HCT116 (cell line): ENCODE measurements around the gene ARHGAP33. TPM values are rescaled to one million over a fixed set of nuclear protein-coding genes. Genes with fewer than 3 reads are reported as not detected.
A peak's percentile ranks its signal among the peaks of the same experiment; 100 is the strongest.

Experiments used
- ATAC-seq: fragments of 200-7000 bp; cut with Tn5 transposase; 2 replicates; pipeline ENCODE4 v1.9.1; 2020; ENCODE audit warnings: mild to moderate bottlenecking, moderate library complexity
- BruUV-seq: library from RNA; stranded (reverse); fragments of 400-500 nt; replicated peaks from 2 replicates; lab custom pipeline; 2021; lab: Mats Ljungman, UMichigan
- CTCF ChIA-PET: fragments of 300-600 bp; sonication (Branson Sonifier 250); formaldehyde crosslinking; loops from one replicate; lab custom pipeline; 2021; ENCODE audit warnings: antibody characterized with exemption; lab: Charles Lee
- POLR2A ChIA-PET: fragments of 300-600, 350-600 bp; sonication (Branson Sonifier 250); formaldehyde crosslinking; loops from one replicate; lab custom pipeline; 2021; ENCODE audit warnings: antibody characterized with exemption; lab: Charles Lee
- RAD21 ChIA-PET, 2 experiments: fragments of 300-600 bp; sonication (Branson Sonifier 250); formaldehyde crosslinking; loops; one replicate each; lab custom pipeline; 2023; ENCODE audit warnings: low total read pairs in 2 of 2; ENCODE audit not compliant: uncharacterized antibody in 2 of 2, unreplicated experiment in 2 of 2, low non-redundant PET in 1 of 2; lab: Charles Lee
- DNase-seq: peaks from one replicate; pipeline ENCODE4 v3.0.0-alpha.2; 2010; ENCODE audit warnings: low read depth, low spot score
- H2AFZ ChIP-seq: fragments of 200-600 bp; shearing (Covaris generic), sonication (generic); 2 replicates; pipeline ENCODE4 v1.6.1; 2017; ENCODE audit warnings: low read depth, mixed run types, mixed read lengths, antibody characterized with exemption, low read length; ENCODE audit not compliant: poor library complexity, severe bottlenecking
- H3K27ac ChIP-seq: 2 replicates; pipeline ENCODE4 v1.5.1; 2012; ENCODE audit warnings: low read depth, low read length
- H3K27me3 ChIP-seq: fragments of 200-600 bp; sonication (generic); 2 replicates; pipeline ENCODE4 v1.6.1; 2016; ENCODE audit warnings: mixed run types, low read length, mixed read lengths; ENCODE audit not compliant: insufficient read depth
- H3K36me3 ChIP-seq, 2 experiments: fragments of 200-500 bp in 1 of 2; fragments of 200-600 bp in 1 of 2; sonication (Bioruptor generic) in 1 of 2; sonication (generic) in 1 of 2; 2 replicates each; pipeline versions ENCODE4 v1.5.1 to v1.6.1; 2014 to 2016; ENCODE audit warnings: low read length in 2 of 2, inconsistent platforms in 1 of 2, mixed read lengths in 1 of 2, mixed run types in 1 of 2; ENCODE audit not compliant: insufficient read depth in 2 of 2, control insufficient read depth in 1 of 2
- H3K4me1 ChIP-seq, 2 experiments: fragments of 200-600 bp in 1 of 2; sonication (generic) in 1 of 2; 2 replicates each; pipeline versions ENCODE4 v1.5.1 to v1.6.1; 2012 to 2017; ENCODE audit warnings: low read length in 2 of 2, inconsistent platforms in 1 of 2, mild to moderate bottlenecking in 1 of 2, mixed read lengths in 1 of 2, mixed run types in 1 of 2, moderate library complexity in 1 of 2; ENCODE audit not compliant: insufficient read depth in 2 of 2, control insufficient read depth in 1 of 2
- H3K4me2 ChIP-seq: fragments of 200-600 bp; sonication (generic); 2 replicates; pipeline ENCODE4 v1.6.1; 2017; ENCODE audit warnings: mixed run types, low read length, mixed read lengths
- H3K4me3 ChIP-seq, 2 experiments: fragments of 200-600 bp in 1 of 2; sonication (generic) in 1 of 2; replicated peaks in 1 of 2; 2 replicates each; pipeline ENCODE4 v1.5.1; 2011 to 2016; ENCODE audit warnings: low read length in 2 of 2, control low read depth in 1 of 2, low read depth in 1 of 2, mild to moderate bottlenecking in 1 of 2, mixed read lengths in 1 of 2, mixed run types in 1 of 2
- H3K79me2 ChIP-seq: fragments of 200-600 bp; sonication (generic); 2 replicates; pipeline ENCODE4 v1.6.1; 2017; ENCODE audit warnings: mild to moderate bottlenecking, mixed run types, low read length, moderate library complexity, mixed read lengths; ENCODE audit not compliant: insufficient read depth
- H3K9ac ChIP-seq: fragments of 200-600 bp; sonication (generic); 2 replicates; pipeline ENCODE4 v1.6.1; 2016; ENCODE audit warnings: low read length, mixed read lengths
- H3K9me2 ChIP-seq: fragments of 200-600 bp; sonication (generic), shearing (Covaris generic); 2 replicates; pipeline ENCODE4 v1.6.1; 2017; ENCODE audit warnings: mixed run types, mild to moderate bottlenecking, moderate library complexity; ENCODE audit not compliant: insufficient read depth
- H3K9me3 ChIP-seq, 2 experiments: fragments of 200-500 bp in 1 of 2; fragments of 200-600 bp in 1 of 2; sonication (Bioruptor generic) in 1 of 2; sonication (generic) in 1 of 2; 2 replicates each; pipeline ENCODE4 v1.6.1; 2014 to 2017; ENCODE audit warnings: low read length in 2 of 2, mixed read lengths in 2 of 2, inconsistent platforms in 1 of 2, low read depth in 1 of 2, mild to moderate bottlenecking in 1 of 2, mixed run types in 1 of 2, moderate library complexity in 1 of 2; ENCODE audit not compliant: control insufficient read depth in 1 of 2, insufficient read depth in 1 of 2
- H4K20me1 ChIP-seq: fragments of 200-600 bp; sonication (generic), shearing (Covaris generic); 2 replicates; pipeline ENCODE4 v1.6.1; 2017; ENCODE audit warnings: mixed run types, mild to moderate bottlenecking, moderate library complexity; ENCODE audit not compliant: insufficient read depth
- CEBPB ChIP-seq: IDR thresholded peaks from 2 replicates; pipeline ENCODE4 v1.6.1; 2012; ENCODE audit warnings: low read depth
- CTCF ChIP-seq, 3 experiments: fragments of 200-600 bp in 1 of 3; sonication (generic) in 1 of 3; IDR thresholded peaks in 2 of 3; conservative IDR thresholded peaks in 1 of 3; 2 replicates each; pipeline ENCODE4 v1.5.1; 2012 to 2017; ENCODE audit warnings: low read depth in 2 of 3, low read length in 2 of 3, antibody characterized with exemption in 1 of 3, borderline replicate concordance in 1 of 3, control low read depth in 1 of 3, mild to moderate bottlenecking in 1 of 3, mixed read lengths in 1 of 3, mixed run types in 1 of 3, moderate library complexity in 1 of 3; ENCODE audit not compliant: insufficient read depth in 1 of 3
- EGR1 ChIP-seq: IDR thresholded peaks from 2 replicates; pipeline ENCODE4 v1.6.1; 2012; ENCODE audit warnings: low read depth
- EZH2 ChIP-seq: fragments of 200-600 bp; sonication (generic); IDR thresholded peaks from 2 replicates; pipeline ENCODE4 v1.6.1; 2017; ENCODE audit warnings: antibody characterized with exemption, mixed run types
- FOSL1 ChIP-seq: IDR thresholded peaks from 2 replicates; pipeline ENCODE4 v1.6.1; 2012; ENCODE audit warnings: low read depth
- JUND ChIP-seq: IDR thresholded peaks from 2 replicates; pipeline ENCODE4 v1.6.1; 2012
- MAX ChIP-seq: IDR thresholded peaks from 2 replicates; pipeline ENCODE4 v1.6.1; 2012
- POLR2A ChIP-seq: IDR thresholded peaks from 2 replicates; pipeline ENCODE4 v1.7.0; 2011; ENCODE audit warnings: borderline replicate concordance; ENCODE audit not compliant: insufficient read depth, insufficient read length; ENCODE audit errors: extremely low read depth
- RAD21 ChIP-seq: IDR thresholded peaks from 2 replicates; pipeline ENCODE4 v1.6.1; 2012; ENCODE audit warnings: low read depth, mild to moderate bottlenecking
- SIN3A ChIP-seq: IDR thresholded peaks from 2 replicates; pipeline ENCODE4 v1.6.1; 2012; ENCODE audit warnings: low read depth
- SP1 ChIP-seq: IDR thresholded peaks from 2 replicates; pipeline ENCODE4 v1.6.1; 2012; ENCODE audit warnings: low read depth
- TCF7L2 ChIP-seq: IDR thresholded peaks from 2 replicates; pipeline ENCODE4 v1.7.0; 2011; ENCODE audit warnings: borderline replicate concordance, inconsistent platforms; ENCODE audit not compliant: insufficient read depth, insufficient read length; ENCODE audit errors: extremely low read depth
- ZFX ChIP-seq: fragments of 450-650 bp; IDR thresholded peaks from 2 replicates; pipeline ENCODE4 v1.6.1; 2017
- ZNF274 ChIP-seq: fragments of 200-500 bp; sonication (Bioruptor generic); IDR thresholded peaks from 2 replicates; pipeline ENCODE4 v1.6.1; 2014; ENCODE audit warnings: mild to moderate bottlenecking, low read depth, low read length, inconsistent platforms
- intact Hi-C: fragments of 100-400 bp; cut with micrococcal nuclease; formaldehyde crosslinking; loops from 2 replicates; pipeline ENCODE4 v1.10.0; 2022
- total RNA-seq: library from RNA; stranded (reverse); gene quantifications from one replicate; pipeline ENCODE4 v1.2.1, GENCODE V29; 2021; ENCODE audit not compliant: unreplicated experiment
- TF ChIP-seq, protein P1 (sequence below): IDR thresholded peaks from 2 replicates; pipeline ENCODE4 v1.6.1; 2012; ENCODE audit warnings: low read depth

ARHGAP33 gene
- total RNA-seq, 1 experiment from 2014 or later = 30.2 TPM

- Histone ChIP-seq H4K20me1 (no peaks in the 10 kb centered on the region), H3K4me1 (peaks cover 14 to 25% of the 10 kb centered on the region in 2 experiments), H3K9ac (no peak overlapping the region), H3K9me2 (no peaks in the 10 kb centered on the region), H2AFZ (no peak overlapping the region), H3K4me3 (no peak overlapping the region), H3K27ac (no peak overlapping the region), H3K27me3 (no peaks in the 10 kb centered on the region), H3K4me2 (peak overlapping the region; percentile 83; the same call in 1 of the 2 replicates), H3K79me2 (peaks cover 17% of the 10 kb centered on the region), H3K36me3 (peaks cover 4 to 12% of the 10 kb centered on the region in 2 experiments; a peak in 2 of 4 replicates), H3K9me3 (no peaks in the 10 kb centered on the region)
- ChIA-PET CTCF (no interaction called here), POLR2A (interaction anchor here (1.2 kb wide), 1 partner anchor 11 kb away, joined by 5 read pairs; the partner anchor contains the start of gene LIN37), RAD21 (no interaction called here)
- DNase-seq (no peak), ATAC-seq (no peak)
- intact Hi-C loops = no loop called here
- TF ChIP-seq MAX (no peak), RAD21 (no peak), FOSL1 (no peak), ZNF274 (no peak), EGR1 (no peak), ZFX (no peak)
- no TSS peak for BruUV-seq
Measured at GRCh38 chr19:35759697-35760096, 15.7 kb upstream of the ARHGAP33 start.

- ChIA-PET POLR2A (interaction anchor here (1.3 kb wide), 1 partner anchor 16 kb away, joined by 3 read pairs; the partner anchor contains the start of gene U2AF1L4), CTCF (no interaction called here), RAD21 (no interaction called here)
- H3K79me2 ChIP-seq = peaks cover 17% of the 10 kb centered on the region
- peaks cover 6 to 12% of the 10 kb centered on the region in 2 experiments; a peak in 2 of 4 replicates for H3K36me3 ChIP-seq
- no peak for ATAC-seq
- no peaks in the 10 kb centered on the region for H3K9me2 ChIP-seq
- no peak overlapping the region for H2AFZ ChIP-seq
- H3K4me1 ChIP-seq = peaks cover 14 to 25% of the 10 kb centered on the region in 2 experiments
- no peaks in the 10 kb centered on the region for H4K20me1 ChIP-seq
- H3K27me3 ChIP-seq = no peaks in the 10 kb centered on the region
- no peak for DNase-seq
- H3K27ac ChIP-seq = no peak overlapping the region
- no peak overlapping the region for H3K9ac ChIP-seq
- H3K9me3 ChIP-seq = no peaks in the 10 kb centered on the region
- intact Hi-C loops = no loop called here
- no TSS peak for BruUV-seq
- H3K4me3 ChIP-seq = no peak overlapping the region
- no peak overlapping the region for H3K4me2 ChIP-seq
- no peak for TF ChIP-seq ZFX
- TF ChIP-seq MAX = no peak
- TF ChIP-seq, protein P1, sequence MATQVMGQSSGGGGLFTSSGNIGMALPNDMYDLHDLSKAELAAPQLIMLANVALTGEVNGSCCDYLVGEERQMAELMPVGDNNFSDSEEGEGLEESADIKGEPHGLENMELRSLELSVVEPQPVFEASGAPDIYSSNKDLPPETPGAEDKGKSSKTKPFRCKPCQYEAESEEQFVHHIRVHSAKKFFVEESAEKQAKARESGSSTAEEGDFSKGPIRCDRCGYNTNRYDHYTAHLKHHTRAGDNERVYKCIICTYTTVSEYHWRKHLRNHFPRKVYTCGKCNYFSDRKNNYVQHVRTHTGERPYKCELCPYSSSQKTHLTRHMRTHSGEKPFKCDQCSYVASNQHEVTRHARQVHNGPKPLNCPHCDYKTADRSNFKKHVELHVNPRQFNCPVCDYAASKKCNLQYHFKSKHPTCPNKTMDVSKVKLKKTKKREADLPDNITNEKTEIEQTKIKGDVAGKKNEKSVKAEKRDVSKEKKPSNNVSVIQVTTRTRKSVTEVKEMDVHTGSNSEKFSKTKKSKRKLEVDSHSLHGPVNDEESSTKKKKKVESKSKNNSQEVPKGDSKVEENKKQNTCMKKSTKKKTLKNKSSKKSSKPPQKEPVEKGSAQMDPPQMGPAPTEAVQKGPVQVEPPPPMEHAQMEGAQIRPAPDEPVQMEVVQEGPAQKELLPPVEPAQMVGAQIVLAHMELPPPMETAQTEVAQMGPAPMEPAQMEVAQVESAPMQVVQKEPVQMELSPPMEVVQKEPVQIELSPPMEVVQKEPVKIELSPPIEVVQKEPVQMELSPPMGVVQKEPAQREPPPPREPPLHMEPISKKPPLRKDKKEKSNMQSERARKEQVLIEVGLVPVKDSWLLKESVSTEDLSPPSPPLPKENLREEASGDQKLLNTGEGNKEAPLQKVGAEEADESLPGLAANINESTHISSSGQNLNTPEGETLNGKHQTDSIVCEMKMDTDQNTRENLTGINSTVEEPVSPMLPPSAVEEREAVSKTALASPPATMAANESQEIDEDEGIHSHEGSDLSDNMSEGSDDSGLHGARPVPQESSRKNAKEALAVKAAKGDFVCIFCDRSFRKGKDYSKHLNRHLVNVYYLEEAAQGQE = no peak
- no peak for TF ChIP-seq FOSL1
- TF ChIP-seq JUND = no peak
- TF ChIP-seq CEBPB = no peak
- TF ChIP-seq POLR2A = no peak
- TF ChIP-seq EZH2 = no peak
- TF ChIP-seq SP1 = no peak
- TF ChIP-seq SIN3A = no peak
- no peak for TF ChIP-seq CTCF (IDR thresholded peaks at IDR 0.05 in 2 of 3, conservative IDR thresholded peaks at IDR 0.05 in 1 of 3; ENCODE audit: borderline replicate concordance in 1 of 3, insufficient read depth in 1 of 3, low read depth in 2 of 3, low read length in 2 of 3)
- TF ChIP-seq TCF7L2 = no peak
- TF ChIP-seq EGR1 = no peak
Measured at GRCh38 chr19:35760711-35761349, 14.5 kb upstream of the ARHGAP33 start.
